ENCODE results near the gene MRPS6. TPM values are rescaled to one million over a fixed set of nuclear protein-coding genes. Genes with fewer than 3 reads are reported as not detected.

MRPS6 gene
- total and polyA plus RNA-seq, 4 donors = 12.1 to 83.0 (median 17.0) TPM

DNA sequence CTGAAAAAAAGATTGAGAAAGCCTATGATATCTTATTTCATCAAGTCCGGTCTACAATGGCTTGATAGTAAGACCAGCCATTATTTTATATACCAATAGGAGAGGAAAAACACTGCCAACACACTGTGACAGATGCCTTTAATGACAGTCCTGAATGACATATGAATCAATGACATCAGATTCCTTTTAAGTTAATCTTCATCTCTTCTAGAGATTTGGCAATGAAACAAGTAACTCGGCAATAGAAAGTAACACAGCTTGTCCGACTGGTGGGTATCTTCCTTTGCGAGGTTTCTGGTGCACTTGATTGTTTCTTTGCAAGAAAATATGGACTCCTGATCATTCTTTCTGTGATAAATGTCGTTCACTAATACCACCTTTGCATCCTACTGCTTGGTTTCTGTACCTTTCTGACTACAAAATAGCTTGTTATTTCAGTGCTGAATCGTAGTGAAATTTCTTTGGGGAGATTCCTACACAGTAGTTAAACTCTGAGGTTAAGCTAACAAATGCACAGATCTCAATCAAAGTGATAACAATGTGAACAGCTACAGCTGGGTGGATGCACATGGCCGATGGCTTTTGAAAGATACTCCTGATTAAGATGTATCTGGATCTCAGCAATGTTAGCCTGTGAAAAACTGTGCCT, 104.7 kb downstream of the MRPS6 start:
- WGBS = 87% methylated on average over 7 of the region's 7 CpGs
- no peaks in the 10 kb centered on the region for H3K36me3 ChIP-seq (ENCODE audit: control insufficient read depth in 4 of 4, insufficient read depth in 3 of 4, low read depth in 1 of 4, low read length in 3 of 4)
- H3K9ac ChIP-seq (ENCODE audit: low read depth in 1 of 2, low read length in 2 of 2) = no peak overlapping the region

GRCh38 chr21:34179204-34179935, 106.0 kb downstream of the MRPS6 start:
- WGBS = 88% methylated on average over 9 of the region's 9 CpGs
- no peak for TF ChIP-seq REST (IDR thresholded peaks at IDR 0.05)
- no peak for TF ChIP-seq FOXA1 (IDR thresholded peaks at IDR 0.05)
- TF ChIP-seq JUND (IDR thresholded peaks at IDR 0.05) = no peak
- no peak for TF ChIP-seq TAF1 (conservative IDR thresholded peaks at IDR 0.05)
- TF ChIP-seq RXRA (IDR thresholded peaks at IDR 0.05) = no peak
- no peaks in the 10 kb centered on the region for H3K9me3 ChIP-seq (ENCODE audit: control insufficient read depth in 4 of 4, low read length in 3 of 4)

More for the DNA sequence above, 104.7 kb downstream of the MRPS6 start:
- TF ChIP-seq JUND (IDR thresholded peaks at IDR 0.05) = no peak
- DNase-seq (ENCODE audit: low spot score) = no peak
- H3K9me3 ChIP-seq (ENCODE audit: control insufficient read depth in 4 of 4, low read length in 3 of 4) = no peaks in the 10 kb centered on the region
- no peak overlapping the region for H3K4me3 ChIP-seq (ENCODE audit: low read depth in 1 of 3, low read length in 3 of 3)
- no peak overlapping the region for H3K27ac ChIP-seq (ENCODE audit: low read depth in 1 of 2, low read length in 2 of 2)
- no peaks in the 10 kb centered on the region for H3K27me3 ChIP-seq (ENCODE audit: control insufficient read depth in 4 of 4, insufficient read depth in 4 of 4, low read length in 3 of 4)
- H3K4me1 ChIP-seq (ENCODE audit: control insufficient read depth in 4 of 4, insufficient read depth in 4 of 4, low read length in 3 of 4) = no peaks in the 10 kb centered on the region

DNA sequence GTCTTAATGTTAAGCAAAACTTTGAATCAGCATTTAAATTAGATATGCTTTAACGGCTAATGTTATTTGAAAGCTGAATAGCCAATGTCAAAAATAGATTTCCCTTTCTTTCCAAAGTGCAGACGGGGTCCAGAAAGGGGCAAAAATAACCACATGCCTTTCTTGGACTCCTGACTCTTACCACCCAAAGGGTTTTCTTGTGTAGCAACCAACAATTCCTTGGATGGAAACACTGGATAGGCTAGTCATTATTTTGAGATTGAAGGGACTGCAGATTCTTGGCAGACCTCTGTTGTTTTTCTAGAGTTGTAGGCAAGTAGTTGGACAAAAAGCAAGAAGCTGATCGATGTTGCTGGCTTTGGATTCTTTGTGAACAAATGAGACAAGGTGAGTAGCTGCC, 107.0 kb downstream of the MRPS6 start:
- Histone ChIP-seq H3K36me3 (ENCODE audit: control insufficient read depth in 4 of 4, insufficient read depth in 3 of 4, low read depth in 1 of 4, low read length in 3 of 4) (no peaks in the 10 kb centered on the region), H3K9me3 (ENCODE audit: control insufficient read depth in 4 of 4, low read length in 3 of 4) (no peaks in the 10 kb centered on the region), H3K27me3 (ENCODE audit: control insufficient read depth in 4 of 4, insufficient read depth in 4 of 4, low read length in 3 of 4) (no peaks in the 10 kb centered on the region), H3K4me3 (ENCODE audit: low read depth in 1 of 3, low read length in 3 of 3) (no peak overlapping the region), H3K27ac (ENCODE audit: low read depth in 1 of 2, low read length in 2 of 2) (no peak overlapping the region), H3K4me1 (ENCODE audit: control insufficient read depth in 4 of 4, insufficient read depth in 4 of 4, low read length in 3 of 4) (peaks cover 0 to 4% (median 0%) of the 10 kb centered on the region in 4 donors), H3K9ac (ENCODE audit: low read depth in 1 of 2, low read length in 2 of 2) (no peak overlapping the region)
- no peak for DNase-seq (ENCODE audit: low spot score)
- TF ChIP-seq NR2F2 (IDR thresholded peaks at IDR 0.05) = peak; percentile 34
- no peak for TF ChIP-seq TAF1 (conservative IDR thresholded peaks at IDR 0.05)
- 64% methylated on average over 3 of the region's 3 CpGs for WGBS

More at GRCh38 chr21:34179204-34179935, 106.0 kb downstream of the MRPS6 start:
- no peaks in the 10 kb centered on the region for H3K27me3 ChIP-seq (ENCODE audit: control insufficient read depth in 4 of 4, insufficient read depth in 4 of 4, low read length in 3 of 4)
- no peak overlapping the region for H3K9ac ChIP-seq (ENCODE audit: low read depth in 1 of 2, low read length in 2 of 2)
- no peak overlapping the region for H3K4me3 ChIP-seq (ENCODE audit: low read depth in 1 of 3, low read length in 3 of 3)
- H3K36me3 ChIP-seq (ENCODE audit: control insufficient read depth in 4 of 4, insufficient read depth in 3 of 4, low read depth in 1 of 4, low read length in 3 of 4) = no peaks in the 10 kb centered on the region
- peaks cover 0 to 4% (median 0%) of the 10 kb centered on the region in 4 donors for H3K4me1 ChIP-seq (ENCODE audit: control insufficient read depth in 4 of 4, insufficient read depth in 4 of 4, low read length in 3 of 4)
- DNase-seq (ENCODE audit: low spot score) = no peak
- H3K27ac ChIP-seq (ENCODE audit: low read depth in 1 of 2, low read length in 2 of 2) = no peak overlapping the region

- Histone ChIP-seq H3K9ac (ENCODE audit: low read depth in 1 of 2, low read length in 2 of 2) (no peak overlapping the region), H3K4me1 (ENCODE audit: control insufficient read depth in 4 of 4, insufficient read depth in 4 of 4, low read length in 3 of 4) (peaks cover 0 to 4% (median 0%) of the 10 kb centered on the region in 4 donors), H3K36me3 (ENCODE audit: control insufficient read depth in 4 of 4, insufficient read depth in 3 of 4, low read depth in 1 of 4, low read length in 3 of 4) (no peaks in the 10 kb centered on the region), H3K9me3 (ENCODE audit: control insufficient read depth in 4 of 4, low read length in 3 of 4) (no peaks in the 10 kb centered on the region), H3K4me3 (ENCODE audit: low read depth in 1 of 3, low read length in 3 of 3) (no peak overlapping the region), H3K27me3 (ENCODE audit: control insufficient read depth in 4 of 4, insufficient read depth in 4 of 4, low read length in 3 of 4) (no peaks in the 10 kb centered on the region), H3K27ac (ENCODE audit: low read depth in 1 of 2, low read length in 2 of 2) (no peak overlapping the region)
- DNase-seq (ENCODE audit: low spot score) = no peak
- WGBS = 69% methylated on average over 10 of the region's 10 CpGs
- TF ChIP-seq MAX (IDR thresholded peaks at IDR 0.05) (no peak), FOXA2 (IDR thresholded peaks at IDR 0.05) (no peak), SP1 (IDR thresholded peaks at IDR 0.05) (peak; percentile 45), EGR1 (IDR thresholded peaks at IDR 0.05; ENCODE audit: low read depth in 2 of 2) (no peak), REST (IDR thresholded peaks at IDR 0.05) (peak; percentile 15), RXRA (IDR thresholded peaks at IDR 0.05) (peak; percentile 78 to 84)
- TF ChIP-seq, protein P1, sequence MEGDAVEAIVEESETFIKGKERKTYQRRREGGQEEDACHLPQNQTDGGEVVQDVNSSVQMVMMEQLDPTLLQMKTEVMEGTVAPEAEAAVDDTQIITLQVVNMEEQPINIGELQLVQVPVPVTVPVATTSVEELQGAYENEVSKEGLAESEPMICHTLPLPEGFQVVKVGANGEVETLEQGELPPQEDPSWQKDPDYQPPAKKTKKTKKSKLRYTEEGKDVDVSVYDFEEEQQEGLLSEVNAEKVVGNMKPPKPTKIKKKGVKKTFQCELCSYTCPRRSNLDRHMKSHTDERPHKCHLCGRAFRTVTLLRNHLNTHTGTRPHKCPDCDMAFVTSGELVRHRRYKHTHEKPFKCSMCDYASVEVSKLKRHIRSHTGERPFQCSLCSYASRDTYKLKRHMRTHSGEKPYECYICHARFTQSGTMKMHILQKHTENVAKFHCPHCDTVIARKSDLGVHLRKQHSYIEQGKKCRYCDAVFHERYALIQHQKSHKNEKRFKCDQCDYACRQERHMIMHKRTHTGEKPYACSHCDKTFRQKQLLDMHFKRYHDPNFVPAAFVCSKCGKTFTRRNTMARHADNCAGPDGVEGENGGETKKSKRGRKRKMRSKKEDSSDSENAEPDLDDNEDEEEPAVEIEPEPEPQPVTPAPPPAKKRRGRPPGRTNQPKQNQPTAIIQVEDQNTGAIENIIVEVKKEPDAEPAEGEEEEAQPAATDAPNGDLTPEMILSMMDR (IDR thresholded peaks at IDR 0.05; ENCODE audit: low read depth, low read length, missing input control) = no peak
Measured at GRCh38 chr21:34180826-34181359, 107.5 kb downstream of the MRPS6 start.

All from liver (tissue), 9 donors.